Central memory CD8-positive, alpha-beta T cell (primary cell): ENCODE measurements around the gene ATP6V0E2.

Experiments used
- ATAC-seq: fragments of 150-1000 bp; cut with Tn5 transposase; replicated peaks from 2 replicates; pipeline ENCODE4 v1.10.0; 2022; ENCODE audit warnings: mild to moderate bottlenecking, moderate FRiP score, moderate number of reproducible peaks; ENCODE audit not compliant: poor library complexity, severe bottlenecking; ENCODE audit errors: extremely low read depth
- DNase-seq, 2 donors: peaks; one replicate each; pipeline ENCODE4 v3.0.0; 2021; ENCODE audit warnings: low spot score in 2 of 2
- H3K27ac Mint-ChIP-seq: one replicate; pipeline ENCODE4 v1.8.0; 2022; ENCODE audit warnings: low read depth, mild to moderate bottlenecking, moderate library complexity, mixed read lengths
- H3K27me3 Mint-ChIP-seq: one replicate; pipeline ENCODE4 v1.8.0; 2022; ENCODE audit warnings: mixed read lengths
- H3K36me3 Mint-ChIP-seq: one replicate; pipeline ENCODE4 v1.8.0; 2022; ENCODE audit warnings: mild to moderate bottlenecking, moderate library complexity, mixed read lengths; ENCODE audit not compliant: insufficient read depth
- H3K4me1 Mint-ChIP-seq: one replicate; pipeline ENCODE4 v1.8.0; 2022; ENCODE audit warnings: mixed read lengths
- H3K4me3 Mint-ChIP-seq: one replicate; pipeline ENCODE4 v1.8.0; 2022; ENCODE audit warnings: mild to moderate bottlenecking, moderate library complexity, mixed read lengths
- H3K9me3 Mint-ChIP-seq: one replicate; pipeline ENCODE4 v1.8.0; 2022; ENCODE audit warnings: mixed read lengths

ATP6V0E2 gene

DNA sequence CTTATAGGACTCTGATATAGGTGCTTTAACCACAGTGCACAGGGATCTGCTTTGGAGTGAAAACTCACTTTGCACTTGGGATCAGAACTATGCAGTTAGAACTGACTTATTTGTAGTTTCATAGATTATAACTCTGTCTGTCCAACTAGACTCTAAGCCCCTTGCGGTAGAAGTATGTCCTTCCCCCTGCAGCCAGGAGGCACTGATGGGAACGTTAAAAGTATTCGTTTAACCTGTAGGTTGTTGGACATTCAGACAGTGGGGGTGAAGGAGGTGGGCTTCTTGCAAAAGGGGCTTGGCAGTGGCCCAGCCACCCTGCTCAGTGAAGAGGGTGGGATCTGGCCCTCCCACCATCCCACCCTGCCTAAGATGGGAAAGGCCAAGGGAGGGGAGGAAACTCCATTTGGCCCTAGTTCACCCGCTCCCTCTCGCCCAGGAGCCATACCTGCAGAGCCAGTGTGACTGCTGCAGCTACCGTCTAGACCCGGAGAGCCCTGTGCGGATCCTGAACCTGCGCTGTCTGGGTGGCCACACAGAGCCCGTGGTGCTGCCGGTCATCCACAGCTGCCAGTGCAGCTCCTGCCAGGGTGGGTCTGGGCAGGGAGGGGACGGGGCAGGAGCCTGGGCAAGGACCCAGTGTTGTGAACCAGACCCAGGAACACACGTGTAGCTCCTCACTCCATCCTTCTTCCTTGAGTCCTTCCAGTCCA, 41.3 kb upstream of the ATP6V0E2 start:
- ATAC-seq (no peak), DNase-seq (no peak)
- Mint-ChIP-seq H3K9me3 (no peaks in the 10 kb centered on the region), H3K27me3 (peaks cover 52% of the 10 kb centered on the region), H3K27ac (no peak overlapping the region), H3K4me3 (no peak overlapping the region), H3K36me3 (no peaks in the 10 kb centered on the region), H3K4me1 (peaks cover under 1% of the 10 kb centered on the region)

DNA sequence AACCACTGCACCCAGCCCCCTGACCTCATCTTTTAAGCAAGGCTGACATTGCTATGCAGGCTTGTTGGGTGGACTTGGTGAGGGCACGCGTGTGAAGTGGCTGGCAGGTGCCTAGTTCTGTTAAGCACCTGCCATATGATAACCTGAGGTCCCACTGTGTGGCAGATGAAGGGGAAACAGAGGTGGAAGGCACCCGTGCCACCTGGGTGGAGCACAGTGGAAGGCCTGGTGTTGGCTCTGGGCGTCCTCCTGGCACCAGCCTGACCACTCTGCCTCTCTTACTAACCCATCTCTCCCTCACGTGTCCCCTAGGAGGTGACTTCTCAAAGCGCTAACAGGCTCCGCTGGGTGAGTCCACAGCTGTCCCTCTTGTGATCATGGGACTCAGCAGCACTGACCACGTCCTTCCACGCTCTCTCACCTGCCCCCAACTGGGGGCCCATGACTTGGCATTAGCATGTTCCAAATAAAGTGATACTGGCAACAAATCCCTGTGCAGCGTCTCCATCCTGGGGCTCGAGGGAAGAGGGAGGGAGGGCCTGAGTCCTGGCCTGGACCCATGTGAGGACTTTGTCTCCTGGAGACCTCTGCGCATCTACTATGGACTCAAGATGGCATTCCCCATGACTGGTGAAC, 40.2 kb upstream of the ATP6V0E2 start:
- no peak for DNase-seq
- peaks cover 3% of the 10 kb centered on the region for H3K36me3 Mint-ChIP-seq
- no peak overlapping the region for H3K4me3 Mint-ChIP-seq
- no peaks in the 10 kb centered on the region for H3K9me3 Mint-ChIP-seq
- no peak for ATAC-seq
- peaks cover 7% of the 10 kb centered on the region for H3K4me1 Mint-ChIP-seq
- peaks cover 52% of the 10 kb centered on the region for H3K27me3 Mint-ChIP-seq
- H3K27ac Mint-ChIP-seq: no peak overlapping the region

DNA sequence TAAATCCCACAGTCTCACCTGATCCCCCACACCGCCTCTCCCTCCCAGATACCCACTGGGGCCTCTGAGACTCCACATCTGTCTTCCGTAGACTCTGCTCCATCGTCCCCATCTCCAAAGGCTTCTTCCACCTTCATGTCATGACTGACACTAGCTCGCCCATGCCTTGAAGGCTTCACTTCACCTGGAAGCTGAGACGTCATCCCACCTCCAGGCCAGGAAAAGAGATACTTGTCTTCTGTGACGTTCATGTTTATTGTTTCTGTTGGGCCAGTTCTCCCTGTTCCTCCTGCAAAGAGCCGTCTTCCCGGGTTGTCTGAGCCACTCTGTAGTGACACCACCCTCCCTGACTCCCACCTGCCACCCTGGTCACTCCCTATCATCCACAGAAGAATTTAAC, 39.2 kb upstream of the ATP6V0E2 start:
- ATAC-seq (no peak), DNase-seq (no peak)
- Mint-ChIP-seq H3K9me3 (no peaks in the 10 kb centered on the region), H3K27me3 (peaks cover 52% of the 10 kb centered on the region), H3K4me3 (no peak overlapping the region), H3K4me1 (peaks cover 16% of the 10 kb centered on the region), H3K27ac (no peak overlapping the region), H3K36me3 (peaks cover 3% of the 10 kb centered on the region)

DNA sequence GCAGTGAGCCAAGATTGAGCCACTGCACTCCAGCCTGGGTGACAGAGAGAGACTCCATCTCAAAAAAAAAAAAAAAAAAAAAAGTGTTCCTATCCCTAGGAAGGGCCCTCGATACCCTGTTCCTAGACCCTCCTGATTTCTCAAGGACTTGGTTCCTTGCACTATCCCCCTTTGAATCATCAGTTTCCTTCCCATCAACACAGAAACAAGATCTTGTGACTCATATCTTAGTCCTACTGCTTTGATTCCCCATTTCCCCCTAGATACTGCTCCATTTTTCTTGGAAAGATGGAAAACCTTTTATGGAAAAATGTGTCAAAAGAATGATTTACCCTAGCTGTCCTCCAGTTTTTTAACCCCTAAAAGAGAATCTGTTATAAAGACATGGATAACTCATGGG, 37.3 kb upstream of the ATP6V0E2 start:
- peaks cover 40% of the 10 kb centered on the region for H3K27me3 Mint-ChIP-seq

DNA sequence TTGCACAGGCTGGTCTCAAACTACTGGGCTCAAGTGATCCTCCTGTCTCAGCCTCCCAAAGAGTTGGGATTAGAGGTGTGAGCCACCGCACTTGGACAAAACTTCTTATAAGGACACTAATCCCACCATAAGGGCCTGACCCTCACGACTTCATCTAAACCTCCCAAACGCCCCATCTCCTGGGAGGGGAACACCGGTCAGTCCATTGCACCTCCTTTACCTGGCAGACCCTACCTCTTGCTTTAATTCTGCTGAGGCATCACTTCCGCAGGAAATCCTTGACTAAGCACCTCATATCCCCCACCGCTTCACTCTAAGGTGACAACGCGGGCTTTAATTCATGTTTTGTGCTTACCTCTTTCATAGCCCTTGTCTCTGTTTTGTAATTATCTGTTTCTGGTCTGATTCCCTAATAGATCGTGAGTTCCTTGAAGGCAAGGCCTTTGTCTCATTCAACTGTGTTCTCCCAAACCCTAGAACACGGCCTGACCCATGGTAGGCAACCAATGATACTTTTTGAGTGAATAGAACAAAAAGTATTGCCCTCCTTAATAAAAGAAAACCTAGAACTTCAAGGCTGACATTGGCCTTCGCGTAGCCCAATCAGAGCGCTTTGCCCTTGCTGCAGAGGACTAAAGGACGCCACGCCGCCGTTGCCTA, 36.1 kb upstream of the ATP6V0E2 start:
- Mint-ChIP-seq H3K4me1 (peaks cover 37% of the 10 kb centered on the region), H3K27ac (peak overlapping the region; percentile 63), H3K9me3 (no peaks in the 10 kb centered on the region), H3K27me3 (peaks cover 28% of the 10 kb centered on the region), H3K36me3 (peaks cover 3% of the 10 kb centered on the region), H3K4me3 (peak overlapping the region; percentile 86)
- no peak for ATAC-seq
- DNase-seq: no peak

More for the DNA sequence above, 37.3 kb upstream of the ATP6V0E2 start:
- H3K36me3 Mint-ChIP-seq: peaks cover 3% of the 10 kb centered on the region
- H3K27ac Mint-ChIP-seq: no peak overlapping the region
- peaks cover 28% of the 10 kb centered on the region for H3K4me1 Mint-ChIP-seq
- ATAC-seq (no peak), DNase-seq (no peak)
- no peaks in the 10 kb centered on the region for H3K9me3 Mint-ChIP-seq
- H3K4me3 Mint-ChIP-seq: no peak overlapping the region

DNA sequence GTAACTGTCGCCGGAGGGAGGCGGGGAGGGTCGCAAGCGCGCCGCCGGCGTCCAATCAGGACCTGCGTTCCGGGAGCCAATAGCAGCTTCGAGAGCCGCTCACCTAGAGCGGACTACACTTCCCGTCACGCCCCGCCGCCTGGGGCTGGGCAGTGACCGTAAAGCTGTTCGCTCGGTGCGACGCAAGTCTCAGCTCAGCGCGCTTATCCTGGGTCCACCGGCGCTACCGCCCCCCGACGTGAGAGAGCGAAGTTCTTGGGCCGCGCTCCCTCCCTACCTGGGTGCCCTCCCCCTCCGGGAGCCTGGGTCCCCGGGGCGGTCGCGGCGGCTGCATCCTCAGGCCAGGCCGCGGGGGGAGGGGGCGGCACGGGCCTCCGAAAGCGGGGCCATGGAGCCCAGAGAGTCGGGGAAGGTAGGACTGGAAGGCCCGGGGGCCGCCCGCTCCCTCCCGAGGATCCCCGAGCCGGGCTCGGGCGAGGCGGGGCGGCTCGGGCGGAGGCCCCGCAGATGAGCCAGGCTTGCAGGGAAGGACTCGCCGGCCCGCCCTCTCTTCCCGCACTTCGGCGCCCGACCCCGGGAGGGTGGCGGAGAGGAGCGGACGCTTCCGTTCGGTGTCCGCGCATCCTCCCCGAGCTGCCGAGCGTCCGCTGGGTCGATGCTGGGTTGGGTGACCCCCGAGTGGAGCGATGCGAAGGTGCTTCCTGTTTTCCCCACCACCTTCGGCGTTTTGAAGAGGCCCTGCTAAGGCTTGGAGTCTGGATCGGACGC, 35.4 kb upstream of the ATP6V0E2 start, which contains the start of gene ZNF862:
Gene ZNF862 (plus strand): TSS at position 152 of the 768 bp plus-strand sequence. CDS start 237 bp downstream, at position 389.
- peak; percentile 98 for ATAC-seq
- H3K4me1 Mint-ChIP-seq: peaks cover 37% of the 10 kb centered on the region
- no peaks in the 10 kb centered on the region for H3K9me3 Mint-ChIP-seq
- peaks cover 21% of the 10 kb centered on the region for H3K27me3 Mint-ChIP-seq
- peak within 1 kb of the TSS; percentile 86 for H3K4me3 Mint-ChIP-seq
- H3K36me3 Mint-ChIP-seq: peaks cover 3% of the 10 kb centered on the region
- peak; percentile 85 to 91 for DNase-seq
- peak within 1 kb of the TSS; percentile 63 for H3K27ac Mint-ChIP-seq

DNA sequence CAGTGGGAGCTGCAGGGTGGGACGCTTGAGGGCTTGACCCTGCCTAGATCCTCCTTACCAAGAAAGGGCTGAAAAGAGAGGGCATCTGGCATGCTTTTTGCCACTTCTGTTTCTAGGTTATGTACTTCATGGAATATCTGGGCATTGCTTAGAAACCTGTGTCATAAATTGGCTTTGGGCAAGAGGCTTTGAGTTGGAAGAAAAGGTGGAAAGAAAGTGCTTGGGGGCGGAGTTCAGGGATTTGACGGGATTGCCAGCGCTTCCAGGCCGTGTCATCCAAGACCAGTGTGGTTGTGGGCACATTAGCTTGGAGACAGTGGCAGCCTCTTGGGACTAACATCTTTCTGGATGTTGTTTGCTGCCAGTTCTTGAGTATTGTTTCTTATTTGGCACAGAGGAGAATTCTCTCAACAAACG, 34.8 kb upstream of the ATP6V0E2 start:
- Mint-ChIP-seq H3K4me1 (peaks cover 38% of the 10 kb centered on the region), H3K27me3 (peaks cover 15% of the 10 kb centered on the region), H3K27ac (no peak overlapping the region), H3K4me3 (peak overlapping the region; percentile 86), H3K9me3 (no peaks in the 10 kb centered on the region), H3K36me3 (peaks cover 3% of the 10 kb centered on the region)
- DNase-seq (no peak), ATAC-seq (no peak)

DNA sequence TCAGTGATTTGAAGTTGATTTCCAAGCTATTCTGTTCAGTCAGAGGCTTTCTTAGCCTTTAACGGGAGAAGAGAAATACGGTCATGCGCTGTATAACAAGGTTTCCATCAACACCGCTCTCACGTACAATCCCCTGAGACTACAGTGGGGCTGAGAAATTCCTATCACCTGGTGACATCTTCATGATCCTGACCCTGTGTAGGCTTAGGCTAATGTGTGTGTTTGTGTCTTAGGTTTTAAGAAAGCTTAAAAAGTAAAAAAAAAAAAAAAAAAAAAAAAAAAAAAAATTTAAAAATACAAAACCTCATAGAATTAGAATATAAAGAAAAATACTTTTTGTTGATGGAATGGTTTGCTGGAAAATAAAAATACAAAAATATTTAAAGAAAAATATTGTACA, 33.8 kb upstream of the ATP6V0E2 start:
- Mint-ChIP-seq H3K27me3 (peaks cover 6% of the 10 kb centered on the region), H3K27ac (no peak overlapping the region), H3K9me3 (no peaks in the 10 kb centered on the region), H3K4me3 (peak overlapping the region; percentile 86), H3K36me3 (peaks cover 3% of the 10 kb centered on the region), H3K4me1 (peaks cover 42% of the 10 kb centered on the region)
- DNase-seq (no peak), ATAC-seq (no peak)

DNA sequence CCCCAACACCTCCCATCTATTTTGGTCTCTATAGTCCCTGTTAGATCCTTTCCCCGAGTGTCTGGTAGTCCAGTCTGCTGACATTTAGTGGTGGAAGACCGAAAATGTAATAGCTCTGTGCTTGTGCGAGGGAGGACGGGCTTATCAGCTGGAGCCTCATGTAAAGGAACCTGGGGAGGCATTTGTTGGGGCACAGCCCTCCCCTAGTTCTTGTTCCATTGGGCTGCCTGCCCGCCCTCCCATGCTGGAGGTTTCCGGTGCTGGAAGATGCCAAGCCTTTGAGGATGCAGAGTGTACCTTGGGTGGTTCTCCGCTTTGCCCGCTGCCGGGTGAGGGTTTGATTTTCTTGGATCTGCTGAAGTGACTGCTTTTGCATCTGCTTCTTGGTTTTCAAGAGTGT, 30.2 kb upstream of the ATP6V0E2 start:
- H3K9me3 Mint-ChIP-seq: no peaks in the 10 kb centered on the region
- H3K27ac Mint-ChIP-seq: no peak overlapping the region
- H3K4me1 Mint-ChIP-seq: peaks cover 41% of the 10 kb centered on the region
- H3K36me3 Mint-ChIP-seq: peaks cover 8% of the 10 kb centered on the region
- DNase-seq: no peak
- H3K27me3 Mint-ChIP-seq: no peaks in the 10 kb centered on the region
- H3K4me3 Mint-ChIP-seq: no peak overlapping the region
- ATAC-seq: no peak

DNA sequence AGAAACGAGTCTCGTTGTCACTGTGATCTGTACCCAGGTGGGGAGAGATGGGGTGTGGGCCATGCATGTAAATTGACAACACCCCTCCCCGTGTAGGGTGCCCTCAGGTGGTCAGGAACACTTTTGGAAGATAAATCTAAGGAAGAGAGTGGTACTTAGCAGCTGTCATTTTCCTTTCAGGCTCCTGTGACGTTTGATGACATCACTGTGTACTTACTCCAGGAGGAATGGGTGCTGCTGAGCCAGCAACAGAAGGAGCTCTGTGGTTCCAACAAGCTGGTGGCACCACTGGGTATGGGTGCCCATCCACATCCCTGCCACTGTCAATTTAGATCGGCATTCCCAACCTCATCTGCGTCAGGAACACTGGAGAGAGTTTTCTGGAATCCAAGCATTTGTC, 29.3 kb upstream of the ATP6V0E2 start:
- DNase-seq (no peak), ATAC-seq (no peak)
- Mint-ChIP-seq H3K4me1 (peaks cover 34% of the 10 kb centered on the region), H3K27ac (no peak overlapping the region), H3K27me3 (no peaks in the 10 kb centered on the region), H3K36me3 (peaks cover 8% of the 10 kb centered on the region), H3K9me3 (no peaks in the 10 kb centered on the region), H3K4me3 (no peak overlapping the region)

DNA sequence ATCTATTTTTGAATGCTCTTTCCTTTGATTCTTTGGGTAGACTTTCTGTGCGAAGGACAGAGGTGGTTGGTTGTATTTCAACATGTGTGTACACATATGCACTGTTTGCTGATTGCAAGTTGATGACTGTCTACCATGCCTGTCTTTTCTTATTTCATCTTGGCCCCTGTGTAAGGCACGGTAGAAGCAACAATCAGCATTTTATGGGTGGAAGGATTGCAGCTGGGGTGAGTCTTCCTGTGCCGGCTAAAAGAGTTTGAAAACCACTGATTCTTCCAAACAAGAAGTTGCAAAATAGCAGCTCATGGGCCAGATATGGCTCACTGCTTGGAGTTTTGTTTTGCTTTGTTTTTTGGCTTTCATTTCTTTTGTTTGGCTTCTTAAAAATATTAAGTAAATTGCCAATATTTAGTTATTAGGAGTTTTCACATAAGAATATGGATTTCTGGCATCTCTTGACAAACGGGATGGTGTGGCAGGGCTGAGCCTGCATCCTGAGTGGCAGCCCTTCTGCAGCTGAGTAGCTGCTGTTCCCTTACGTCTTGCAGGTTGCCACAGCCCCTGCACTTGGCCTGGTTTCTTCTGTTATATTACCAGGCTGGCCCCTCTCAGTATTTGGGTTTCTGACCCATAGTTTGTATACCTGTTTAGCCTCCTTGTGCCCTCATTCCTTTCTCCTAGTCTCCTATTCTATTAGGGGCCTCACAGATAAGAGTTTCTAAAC, 28.4 kb upstream of the ATP6V0E2 start:
- H3K36me3 Mint-ChIP-seq: peaks cover 8% of the 10 kb centered on the region

DNA sequence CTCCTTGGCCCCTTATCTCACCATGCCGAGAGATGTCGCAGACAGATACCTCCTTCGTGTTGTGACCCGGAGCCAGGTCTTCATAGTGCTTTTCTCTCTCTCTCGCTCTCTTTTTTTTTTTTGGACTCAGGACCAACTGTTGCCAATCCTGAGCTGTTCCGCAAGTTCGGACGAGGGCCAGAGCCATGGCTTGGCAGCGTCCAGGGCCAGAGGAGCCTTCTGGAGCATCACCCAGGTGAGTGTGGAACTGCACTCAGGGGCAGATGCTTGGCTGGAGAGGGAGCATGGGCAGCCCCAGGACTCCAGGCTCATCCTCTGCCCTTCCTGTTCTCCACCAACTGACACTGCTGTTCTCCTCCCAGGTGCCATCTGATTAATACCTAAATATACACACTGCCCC, 27.7 kb upstream of the ATP6V0E2 start:
- Mint-ChIP-seq H3K4me1 (peaks cover 31% of the 10 kb centered on the region), H3K27me3 (no peaks in the 10 kb centered on the region), H3K4me3 (no peak overlapping the region), H3K27ac (no peak overlapping the region), H3K9me3 (no peaks in the 10 kb centered on the region), H3K36me3 (peaks cover 12% of the 10 kb centered on the region)
- DNase-seq: no peak
- ATAC-seq: no peak

More for the DNA sequence above, 28.4 kb upstream of the ATP6V0E2 start:
- peaks cover 34% of the 10 kb centered on the region for H3K4me1 Mint-ChIP-seq
- DNase-seq (no peak), ATAC-seq (no peak)
- H3K27ac Mint-ChIP-seq: no peak overlapping the region
- no peaks in the 10 kb centered on the region for H3K9me3 Mint-ChIP-seq
- no peaks in the 10 kb centered on the region for H3K27me3 Mint-ChIP-seq
- H3K4me3 Mint-ChIP-seq: no peak overlapping the region
